Fibroblast of lung (primary cell): Measurements from ENCODE around the gene CHST11.

ENCODE experiments used
- EZH2 ChIP-seq: IDR thresholded peaks from 2 replicates; pipeline ENCODE4 v1.5.1; 2012; ENCODE audit warnings: low read length, control low read depth, mild to moderate bottlenecking; ENCODE audit errors: missing control alignments
- TF ChIP-seq, protein P1 (sequence below), 2 donors: IDR thresholded peaks in 1 of 2; conservative IDR thresholded peaks in 1 of 2; 1 replicate in 1 of 2; 2 replicates in 1 of 2; pipeline ENCODE4 v1.5.1; 2011 to 2012; ENCODE audit warnings: low read length in 2 of 2, control low read depth in 1 of 2, inconsistent platforms in 1 of 2, low read depth in 1 of 2, mild to moderate bottlenecking in 1 of 2

DNA sequence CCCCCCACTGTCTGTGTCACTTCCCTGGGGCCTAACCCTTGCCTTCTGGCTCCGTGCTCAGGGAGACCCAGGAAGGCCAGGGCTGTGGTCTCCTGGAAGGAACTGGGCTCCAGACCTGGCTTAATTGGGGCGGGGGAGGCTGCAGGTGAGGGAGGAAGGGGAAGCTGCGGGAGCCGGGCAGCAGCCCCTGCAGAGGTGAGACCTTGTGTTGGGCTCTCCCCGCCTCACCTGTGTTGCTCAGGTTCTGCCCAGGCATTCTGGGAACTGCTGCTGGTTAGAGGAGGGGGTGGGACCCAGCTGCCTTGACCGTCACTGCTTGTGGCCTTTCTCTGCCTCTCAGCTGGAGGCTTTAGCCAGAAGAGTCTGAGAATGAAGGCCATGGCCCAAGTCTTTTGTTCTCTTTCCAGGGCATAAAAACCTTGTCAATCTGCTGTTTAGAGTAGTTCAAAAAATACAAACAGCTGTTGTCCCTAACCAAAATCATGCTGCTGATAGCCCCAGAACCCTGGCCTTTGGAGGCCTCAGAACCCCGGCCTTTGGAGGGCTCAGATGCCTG, 247.6 kb downstream of the CHST11 start:
- TF ChIP-seq, protein P1, sequence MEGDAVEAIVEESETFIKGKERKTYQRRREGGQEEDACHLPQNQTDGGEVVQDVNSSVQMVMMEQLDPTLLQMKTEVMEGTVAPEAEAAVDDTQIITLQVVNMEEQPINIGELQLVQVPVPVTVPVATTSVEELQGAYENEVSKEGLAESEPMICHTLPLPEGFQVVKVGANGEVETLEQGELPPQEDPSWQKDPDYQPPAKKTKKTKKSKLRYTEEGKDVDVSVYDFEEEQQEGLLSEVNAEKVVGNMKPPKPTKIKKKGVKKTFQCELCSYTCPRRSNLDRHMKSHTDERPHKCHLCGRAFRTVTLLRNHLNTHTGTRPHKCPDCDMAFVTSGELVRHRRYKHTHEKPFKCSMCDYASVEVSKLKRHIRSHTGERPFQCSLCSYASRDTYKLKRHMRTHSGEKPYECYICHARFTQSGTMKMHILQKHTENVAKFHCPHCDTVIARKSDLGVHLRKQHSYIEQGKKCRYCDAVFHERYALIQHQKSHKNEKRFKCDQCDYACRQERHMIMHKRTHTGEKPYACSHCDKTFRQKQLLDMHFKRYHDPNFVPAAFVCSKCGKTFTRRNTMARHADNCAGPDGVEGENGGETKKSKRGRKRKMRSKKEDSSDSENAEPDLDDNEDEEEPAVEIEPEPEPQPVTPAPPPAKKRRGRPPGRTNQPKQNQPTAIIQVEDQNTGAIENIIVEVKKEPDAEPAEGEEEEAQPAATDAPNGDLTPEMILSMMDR (conservative IDR thresholded peaks at IDR 0.05 in 1 of 2, IDR thresholded peaks at IDR 0.05 in 1 of 2; ENCODE audit: low read depth in 1 of 2, low read length in 2 of 2) = no peak
- TF ChIP-seq EZH2 = no peak
